AG09309 (cell line): ENCODE results near the gene CTU2.

ENCODE experiments used
- DNase-seq: peaks from one replicate; pipeline ENCODE4 v3.0.0-alpha.2; 2010; ENCODE audit warnings: low read depth
- H3K4me3 ChIP-seq: 2 replicates; pipeline ENCODE4 v1.5.1; 2011; ENCODE audit warnings: mild to moderate bottlenecking, low read depth, low read length, moderate library complexity; ENCODE audit not compliant: control insufficient read depth
- CTCF ChIP-seq: IDR thresholded peaks from 2 replicates; pipeline ENCODE4 v1.5.1; 2011; ENCODE audit warnings: mild to moderate bottlenecking, low read depth, low read length, inconsistent platforms; ENCODE audit not compliant: insufficient read depth, control insufficient read depth; ENCODE audit errors: missing control alignments

The CTU2 gene

GRCh38 chr16:88700636-88701482 lies 5.4 kb upstream of the CTU2 start:
- no peak overlapping the region for H3K4me3 ChIP-seq
- TF ChIP-seq CTCF = no peak
- DNase-seq = no peak

GRCh38 chr16:88701581-88702370 lies 4.5 kb upstream of the CTU2 start:
- TF ChIP-seq CTCF = no peak
- H3K4me3 ChIP-seq = no peak overlapping the region

GRCh38 chr16:88702371-88703210 lies 3.7 kb upstream of the CTU2 start:
- no peak overlapping the region for H3K4me3 ChIP-seq
- TF ChIP-seq CTCF = no peak
- DNase-seq = no peak

More at GRCh38 chr16:88701581-88702370, 4.5 kb upstream of the CTU2 start:
- no peak for DNase-seq

GRCh38 chr16:88703486-88704309 lies 2.6 kb upstream of the CTU2 start:
- H3K4me3 ChIP-seq = no peak overlapping the region
- DNase-seq = no peak
- no peak for TF ChIP-seq CTCF

GRCh38 chr16:88705076-88705684 lies 1.1 kb upstream of the CTU2 start:
- no peak for TF ChIP-seq CTCF
- DNase-seq = no peak
- peak overlapping the region; percentile 52 for H3K4me3 ChIP-seq

- no peak for DNase-seq
- peak overlapping the region; percentile 52 for H3K4me3 ChIP-seq
- TF ChIP-seq CTCF = no peak
These were observed 488 bp upstream of the CTU2 start for GRCh38 chr16:88705801-88706228.
